ENCODE data around the gene USP20.

Gene USP20

DNA sequence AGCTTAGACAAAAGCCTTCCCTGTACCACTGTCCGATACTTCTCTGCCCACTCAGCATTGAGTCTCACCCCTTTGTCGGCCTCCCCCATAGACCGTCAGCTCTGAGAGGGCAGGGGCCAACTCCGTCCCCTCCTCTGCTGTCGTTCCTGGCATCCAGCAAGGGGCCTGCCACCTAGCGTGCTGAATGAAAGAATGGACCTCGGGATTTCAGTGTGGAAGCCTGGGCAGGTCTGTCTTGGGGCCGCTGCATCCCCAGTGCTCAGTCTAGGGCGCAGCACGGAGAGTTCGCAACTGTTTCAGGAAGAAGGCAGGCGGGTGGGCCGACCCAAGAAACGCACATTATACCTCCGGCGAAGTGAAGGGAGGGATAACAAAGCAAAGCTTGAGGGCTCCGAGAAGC lies 33.8 kb upstream of the USP20 start:
- H3K27ac ChIP-seq = no peak overlapping the region
- peaks cover 8% of the 10 kb centered on the region for H3K36me3 ChIP-seq (replicated peaks)
- no peaks in the 10 kb centered on the region for H3K27me3 ChIP-seq (replicated peaks)
- no peak for DNase-seq
- no peak overlapping the region for H3K4me3 ChIP-seq (ENCODE audit: low read depth, low read length)
- TF ChIP-seq, protein P1, sequence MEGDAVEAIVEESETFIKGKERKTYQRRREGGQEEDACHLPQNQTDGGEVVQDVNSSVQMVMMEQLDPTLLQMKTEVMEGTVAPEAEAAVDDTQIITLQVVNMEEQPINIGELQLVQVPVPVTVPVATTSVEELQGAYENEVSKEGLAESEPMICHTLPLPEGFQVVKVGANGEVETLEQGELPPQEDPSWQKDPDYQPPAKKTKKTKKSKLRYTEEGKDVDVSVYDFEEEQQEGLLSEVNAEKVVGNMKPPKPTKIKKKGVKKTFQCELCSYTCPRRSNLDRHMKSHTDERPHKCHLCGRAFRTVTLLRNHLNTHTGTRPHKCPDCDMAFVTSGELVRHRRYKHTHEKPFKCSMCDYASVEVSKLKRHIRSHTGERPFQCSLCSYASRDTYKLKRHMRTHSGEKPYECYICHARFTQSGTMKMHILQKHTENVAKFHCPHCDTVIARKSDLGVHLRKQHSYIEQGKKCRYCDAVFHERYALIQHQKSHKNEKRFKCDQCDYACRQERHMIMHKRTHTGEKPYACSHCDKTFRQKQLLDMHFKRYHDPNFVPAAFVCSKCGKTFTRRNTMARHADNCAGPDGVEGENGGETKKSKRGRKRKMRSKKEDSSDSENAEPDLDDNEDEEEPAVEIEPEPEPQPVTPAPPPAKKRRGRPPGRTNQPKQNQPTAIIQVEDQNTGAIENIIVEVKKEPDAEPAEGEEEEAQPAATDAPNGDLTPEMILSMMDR (IDR thresholded peaks at IDR 0.05; ENCODE audit: low read depth, low read length, missing control alignments) = no peak
- in situ Hi-C loops (cut with HindIII; ENCODE audit: low pct_ligation_motif_present, low sequenced_read_pairs) = no loop called here

- no peaks in the 10 kb centered on the region for H3K27me3 ChIP-seq (replicated peaks)
- H3K27ac ChIP-seq = peak within 1 kb of the TSS; percentile 57
- TF ChIP-seq, protein P1 (IDR thresholded peaks at IDR 0.05; ENCODE audit: low read depth, low read length, missing control alignments) = no peak
- peak; percentile 87 for DNase-seq
- in situ Hi-C loops (cut with HindIII; ENCODE audit: low pct_ligation_motif_present, low sequenced_read_pairs) = no loop called here
- H3K36me3 ChIP-seq (replicated peaks) = peaks cover 14% of the 10 kb centered on the region
- peak within 1 kb of the TSS; percentile 73 for H3K4me3 ChIP-seq (ENCODE audit: low read depth, low read length)
Measured at GRCh38 chr9:129802833-129803675, 32.2 kb upstream of the USP20 start, which contains the start of gene TOR1B. Gene TOR1B, plus strand, starts transcription at chr9:129803184. Its CDS starts 29 bp downstream, at chr9:129803213.

DNA sequence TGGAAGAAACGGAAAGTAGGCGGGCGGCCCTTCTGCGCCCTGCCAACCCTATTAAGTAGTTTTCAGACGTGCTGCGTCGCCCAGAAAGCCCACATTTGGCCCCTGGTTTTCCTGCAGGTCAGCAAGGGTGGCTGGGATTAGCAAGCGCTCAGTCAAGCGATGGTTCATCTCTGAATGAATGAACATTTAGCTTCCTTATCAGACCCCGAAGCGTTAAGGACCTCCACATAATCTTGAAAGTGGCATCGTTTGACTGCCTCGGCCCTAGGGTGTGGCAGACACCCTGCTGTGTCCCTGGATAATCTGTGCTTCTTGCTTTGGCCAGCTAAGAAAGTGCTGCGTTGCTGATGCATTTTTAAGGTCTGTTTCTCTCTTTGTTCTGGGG lies 31.6 kb upstream of the USP20 start:
- H3K27me3 ChIP-seq (replicated peaks) = no peaks in the 10 kb centered on the region
- in situ Hi-C loops (cut with HindIII; ENCODE audit: low pct_ligation_motif_present, low sequenced_read_pairs) = no loop called here
- TF ChIP-seq, protein P1 (IDR thresholded peaks at IDR 0.05; ENCODE audit: low read depth, low read length, missing control alignments) = no peak
- DNase-seq = no peak
- H3K4me3 ChIP-seq (ENCODE audit: low read depth, low read length) = peak overlapping the region; percentile 73
- H3K36me3 ChIP-seq (replicated peaks) = peaks cover 16% of the 10 kb centered on the region
- H3K27ac ChIP-seq = peak overlapping the region; percentile 3

DNA sequence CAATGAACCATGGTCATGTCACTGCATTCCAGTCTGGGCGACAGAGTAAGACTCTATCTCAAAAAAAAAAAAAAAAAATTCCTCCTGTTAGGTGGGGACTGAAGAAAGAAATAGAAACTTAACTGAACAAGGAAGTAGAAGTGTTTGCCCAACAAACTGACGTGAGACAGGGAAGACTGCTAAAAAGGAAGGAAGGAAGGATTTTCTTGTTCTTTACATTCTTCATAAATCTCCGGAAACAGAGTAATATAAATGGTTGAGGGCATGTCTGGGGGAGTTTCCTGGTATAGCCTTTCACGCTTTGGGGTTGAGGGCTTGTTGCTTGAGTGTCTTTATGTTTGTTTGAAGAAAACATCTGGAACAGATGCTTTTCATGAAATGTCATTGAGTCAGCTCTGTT lies 29.2 kb upstream of the USP20 start:
- Histone ChIP-seq H3K36me3 (replicated peaks) (peaks cover 33% of the 10 kb centered on the region), H3K27ac (no peak overlapping the region), H3K4me3 (ENCODE audit: low read depth, low read length) (no peak overlapping the region), H3K27me3 (replicated peaks) (no peaks in the 10 kb centered on the region)
- in situ Hi-C loops (cut with HindIII; ENCODE audit: low pct_ligation_motif_present, low sequenced_read_pairs) = no loop called here
- TF ChIP-seq, protein P1 (IDR thresholded peaks at IDR 0.05; ENCODE audit: low read depth, low read length, missing control alignments) = no peak
- no peak for DNase-seq

- H3K36me3 ChIP-seq (replicated peaks) = peaks cover 38% of the 10 kb centered on the region
- no peak for DNase-seq
- H3K27me3 ChIP-seq (replicated peaks) = no peaks in the 10 kb centered on the region
- TF ChIP-seq, protein P1 (IDR thresholded peaks at IDR 0.05; ENCODE audit: low read depth, low read length, missing control alignments) = no peak
- H3K4me3 ChIP-seq (ENCODE audit: low read depth, low read length) = no peak overlapping the region
- no peak overlapping the region for H3K27ac ChIP-seq
- in situ Hi-C loops (cut with HindIII; ENCODE audit: low pct_ligation_motif_present, low sequenced_read_pairs) = no loop called here
Measured at GRCh38 chr9:129809346-129809745, 25.9 kb upstream of the USP20 start.

All from brain microvascular endothelial cell (primary cell).